RWPE2 (cell line): ENCODE results near the gene UBALD1.
A peak's percentile ranks its signal among the peaks of the same experiment; 100 is the strongest.

Source experiments
- ATAC-seq: fragments of 200-7000 bp; cut with Tn5 transposase; 3 replicates; pipeline ENCODE4 v1.9.1; 2021; ENCODE audit warnings: low read depth
- DNase-seq: peaks from one replicate; pipeline ENCODE4 v3.0.0-alpha.2; 2020; ENCODE audit warnings: low spot score
- H3K27ac ChIP-seq: fragments of 450-650 bp; 2 replicates; pipeline ENCODE4 v1.5.1; 2017; ENCODE audit warnings: mild to moderate bottlenecking; ENCODE audit not compliant: poor library complexity, severe bottlenecking
- H3K27me3 ChIP-seq: fragments of 250-450 bp; sonication (Bioruptor Pico); 2 replicates; pipeline ENCODE4 v1.5.1; 2021; ENCODE audit warnings: mild to moderate bottlenecking, moderate library complexity; ENCODE audit not compliant: insufficient read depth, poor library complexity, severe bottlenecking
- H3K36me3 ChIP-seq: fragments of 250-450 bp; sonication (Bioruptor Pico); 2 replicates; pipeline ENCODE4 v1.5.1; 2020; ENCODE audit warnings: low read depth, mild to moderate bottlenecking, moderate library complexity
- H3K4me1 ChIP-seq: fragments of 250-450 bp; sonication (Bioruptor Pico); 2 replicates; pipeline ENCODE4 v1.5.1; 2021; ENCODE audit warnings: mild to moderate bottlenecking, moderate library complexity; ENCODE audit not compliant: insufficient read depth, poor library complexity, severe bottlenecking
- H3K4me3 ChIP-seq: fragments of 250-450 bp; sonication (Bioruptor Pico); 2 replicates; pipeline ENCODE4 v1.5.1; 2021; ENCODE audit warnings: mild to moderate bottlenecking, moderate library complexity; ENCODE audit not compliant: severe bottlenecking
- H3K9me3 ChIP-seq: fragments of 250-450 bp; sonication (Bioruptor Pico); 2 replicates; pipeline ENCODE4 v1.5.1; 2021; ENCODE audit warnings: mild to moderate bottlenecking, moderate library complexity; ENCODE audit not compliant: severe bottlenecking
- TF ChIP-seq, protein P1 (sequence below): fragments of 450-650 bp; IDR thresholded peaks from one replicate; pipeline ENCODE4 v1.5.1; 2017; ENCODE audit warnings: mild to moderate bottlenecking, moderate library complexity; ENCODE audit not compliant: poor library complexity, severe bottlenecking

Gene UBALD1

DNA sequence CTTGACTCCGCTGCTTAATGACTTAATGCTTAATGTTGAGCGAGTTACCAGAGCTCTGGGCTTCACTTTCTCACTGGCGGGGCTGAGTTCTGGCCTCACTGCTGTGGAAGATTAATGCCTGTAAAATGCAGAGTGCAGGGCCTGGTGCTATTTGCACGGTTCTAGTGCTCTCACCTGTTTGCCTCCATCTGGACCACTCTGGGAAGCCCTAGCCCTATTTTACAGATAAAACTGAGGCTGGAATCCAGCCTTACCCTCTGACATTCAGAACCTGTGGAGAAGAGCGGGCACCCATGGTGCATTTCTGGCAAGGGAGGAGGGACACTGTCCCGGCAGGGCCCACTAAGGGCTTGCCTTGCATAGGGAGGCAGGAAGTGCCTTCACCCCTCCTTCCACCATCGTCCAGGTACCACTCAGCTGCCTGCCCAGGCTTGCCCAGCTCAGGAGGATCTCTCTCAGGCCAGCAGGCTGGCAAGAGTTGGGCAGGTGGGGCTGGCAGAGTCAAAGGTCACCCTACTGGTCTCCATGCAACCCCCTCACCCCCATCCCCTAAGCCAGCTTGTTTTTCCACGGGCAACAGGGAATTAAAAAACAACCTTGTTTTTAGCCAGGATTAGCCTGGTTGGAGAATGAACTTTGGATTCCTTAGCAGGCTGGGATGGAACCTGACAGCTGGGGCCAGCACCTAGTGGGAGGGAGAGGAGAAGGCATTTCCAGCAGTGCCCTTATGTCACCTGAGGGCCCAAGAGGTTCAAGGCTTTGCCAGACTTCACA lies 4.1 kb upstream of the UBALD1 start:
- no peaks in the 10 kb centered on the region for H3K36me3 ChIP-seq
- H3K27me3 ChIP-seq = no peaks in the 10 kb centered on the region
- no peak overlapping the region for H3K4me3 ChIP-seq
- peaks cover 19% of the 10 kb centered on the region for H3K4me1 ChIP-seq
- no peaks in the 10 kb centered on the region for H3K9me3 ChIP-seq
- peak overlapping the region; percentile 64 for H3K27ac ChIP-seq
- peak; percentile 48 for ATAC-seq
- TF ChIP-seq, protein P1, sequence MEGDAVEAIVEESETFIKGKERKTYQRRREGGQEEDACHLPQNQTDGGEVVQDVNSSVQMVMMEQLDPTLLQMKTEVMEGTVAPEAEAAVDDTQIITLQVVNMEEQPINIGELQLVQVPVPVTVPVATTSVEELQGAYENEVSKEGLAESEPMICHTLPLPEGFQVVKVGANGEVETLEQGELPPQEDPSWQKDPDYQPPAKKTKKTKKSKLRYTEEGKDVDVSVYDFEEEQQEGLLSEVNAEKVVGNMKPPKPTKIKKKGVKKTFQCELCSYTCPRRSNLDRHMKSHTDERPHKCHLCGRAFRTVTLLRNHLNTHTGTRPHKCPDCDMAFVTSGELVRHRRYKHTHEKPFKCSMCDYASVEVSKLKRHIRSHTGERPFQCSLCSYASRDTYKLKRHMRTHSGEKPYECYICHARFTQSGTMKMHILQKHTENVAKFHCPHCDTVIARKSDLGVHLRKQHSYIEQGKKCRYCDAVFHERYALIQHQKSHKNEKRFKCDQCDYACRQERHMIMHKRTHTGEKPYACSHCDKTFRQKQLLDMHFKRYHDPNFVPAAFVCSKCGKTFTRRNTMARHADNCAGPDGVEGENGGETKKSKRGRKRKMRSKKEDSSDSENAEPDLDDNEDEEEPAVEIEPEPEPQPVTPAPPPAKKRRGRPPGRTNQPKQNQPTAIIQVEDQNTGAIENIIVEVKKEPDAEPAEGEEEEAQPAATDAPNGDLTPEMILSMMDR = no peak
- no peak for DNase-seq

DNA sequence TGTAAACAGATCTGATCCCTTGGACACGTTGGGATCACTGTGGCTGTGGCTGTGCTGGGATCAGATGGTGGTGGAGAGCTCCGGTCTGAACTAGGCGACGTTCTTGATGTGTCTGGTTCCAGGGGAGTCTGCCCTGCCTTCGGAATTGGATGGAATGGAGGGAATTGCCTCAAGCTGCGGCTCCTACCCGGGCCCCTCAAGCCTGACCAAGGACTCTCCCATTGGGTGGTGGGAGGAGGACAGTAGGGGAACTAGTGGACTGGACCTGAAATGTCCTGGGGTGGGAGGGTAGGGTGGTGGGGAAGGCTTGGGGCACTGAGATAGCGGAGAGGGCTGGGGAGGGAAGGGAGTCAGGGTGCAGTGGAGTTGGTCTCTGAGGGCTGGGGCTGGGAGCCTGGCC lies 3.2 kb upstream of the UBALD1 start:
- Histone ChIP-seq H3K4me3 (no peak overlapping the region), H3K27me3 (no peaks in the 10 kb centered on the region), H3K27ac (peak overlapping the region; percentile 64), H3K36me3 (no peaks in the 10 kb centered on the region), H3K4me1 (peaks cover 19% of the 10 kb centered on the region), H3K9me3 (no peaks in the 10 kb centered on the region)
- DNase-seq = no peak
- ATAC-seq = no peak
- TF ChIP-seq, protein P1 = no peak

DNA sequence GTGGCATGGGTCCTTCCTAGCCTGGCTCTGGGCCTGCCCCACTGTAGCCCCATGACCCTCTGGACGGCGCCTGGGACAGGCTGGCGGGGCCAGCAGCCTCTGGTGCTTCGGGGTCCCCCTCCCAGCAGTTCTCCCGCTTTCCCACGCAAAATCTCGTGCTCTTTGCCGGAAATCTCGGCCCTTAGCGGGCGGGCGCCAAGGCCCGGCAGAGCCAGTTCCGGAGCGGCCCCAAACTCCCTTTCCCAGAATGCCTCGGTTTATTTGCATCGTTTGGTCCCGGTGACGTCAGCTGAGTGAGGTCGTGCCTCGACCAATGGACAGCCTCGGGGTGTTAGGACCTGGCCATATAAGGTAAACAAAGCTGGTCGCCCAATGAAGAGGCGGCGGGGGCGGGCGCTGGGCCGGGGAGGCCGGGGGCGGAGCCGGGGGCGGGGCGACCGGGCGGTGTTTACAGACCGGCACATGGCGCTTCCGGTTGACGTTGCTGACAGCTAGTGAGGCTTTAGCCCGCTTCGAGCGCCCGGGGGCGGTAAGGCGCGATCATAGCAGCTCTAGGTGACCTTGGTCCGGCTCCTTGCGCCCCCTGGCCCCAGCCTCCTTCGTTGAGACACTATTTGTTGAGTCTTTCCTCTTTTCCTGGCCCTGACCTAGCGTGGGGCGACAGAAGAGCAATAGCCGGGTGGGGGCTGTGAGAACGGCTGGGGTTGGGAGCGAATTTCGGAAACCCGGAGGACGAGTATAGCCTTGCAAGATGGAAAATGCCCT lies 1.5 kb upstream of the UBALD1 start:
- H3K36me3 ChIP-seq = no peaks in the 10 kb centered on the region
- no peaks in the 10 kb centered on the region for H3K9me3 ChIP-seq
- ATAC-seq = peak; percentile 67
- peak overlapping the region; percentile 39 for H3K4me3 ChIP-seq
- DNase-seq = peak; percentile 100
- H3K27me3 ChIP-seq = no peaks in the 10 kb centered on the region
- H3K27ac ChIP-seq = peak overlapping the region; percentile 64
- peaks cover 22% of the 10 kb centered on the region for H3K4me1 ChIP-seq
- TF ChIP-seq, protein P1 = peak; percentile 46

DNA sequence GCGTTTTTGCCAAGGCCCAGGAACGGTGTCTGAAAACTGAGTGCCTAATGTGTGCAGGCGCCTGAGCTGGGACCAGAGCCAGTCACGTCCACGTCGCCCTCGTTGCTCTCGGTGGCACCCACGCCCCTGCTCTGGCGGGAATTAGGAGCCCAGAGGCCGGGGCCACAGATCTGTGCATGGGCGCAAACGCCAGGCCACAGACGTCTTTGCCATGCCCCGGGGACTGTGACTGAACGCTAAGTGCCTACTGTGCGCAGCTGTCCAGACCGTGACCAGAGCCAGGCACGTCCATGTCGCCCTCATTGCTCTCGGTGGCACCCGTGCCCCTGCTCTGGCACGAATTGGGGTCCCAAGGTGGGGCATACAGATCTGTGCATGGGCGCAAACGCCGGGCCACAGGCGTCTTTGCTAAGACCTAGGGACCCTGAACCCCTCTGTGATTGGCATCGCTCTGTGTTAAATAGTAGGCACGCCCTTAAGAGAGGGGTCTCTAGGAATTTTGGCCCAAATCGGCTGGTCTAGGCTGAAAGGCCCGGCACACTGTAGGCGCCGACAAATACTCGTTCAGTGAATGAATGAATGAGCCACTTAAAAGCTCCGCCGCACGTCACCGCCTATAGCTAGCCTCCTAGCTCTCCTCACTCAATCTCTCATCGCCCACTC lies 827 bp upstream of the UBALD1 start:
- no peaks in the 10 kb centered on the region for H3K27me3 ChIP-seq
- no peak for ATAC-seq
- peaks cover 22% of the 10 kb centered on the region for H3K4me1 ChIP-seq
- H3K36me3 ChIP-seq = no peaks in the 10 kb centered on the region
- no peak for DNase-seq
- TF ChIP-seq, protein P1 = no peak
- H3K9me3 ChIP-seq = no peaks in the 10 kb centered on the region
- peak overlapping the region; percentile 64 for H3K27ac ChIP-seq
- peak overlapping the region; percentile 93 for H3K4me3 ChIP-seq
